Fibroblast of gingiva (primary cell): ENCODE data around the gene UBE4A.

Source experiments
- DNase-seq: peaks from one replicate; pipeline ENCODE4 v3.0.0-alpha.2; 2011; ENCODE audit warnings: low read depth

The UBE4A gene

GRCh38 chr11:118359295-118359958 is at the start of gene UBE4A:
TSS of gene UBE4A (plus strand) at chr11:118359600. CDS start at chr11:118365081, 5,481 bp downstream.
- DNase-seq, result peak; percentile 92

- no peak for DNase-seq
These were observed 49.1 kb upstream of the UBE4A start for GRCh38 chr11:118310271-118310670.

GRCh38 chr11:118310781-118311485 is 48.5 kb upstream of the UBE4A start:
- no peak for DNase-seq

GRCh38 chr11:118311518-118311917 is 47.9 kb upstream of the UBE4A start:
- no peak for DNase-seq

- DNase-seq, result no peak
These were observed 47.1 kb upstream of the UBE4A start for GRCh38 chr11:118312328-118312727.

GRCh38 chr11:118313242-118313641 is 46.2 kb upstream of the UBE4A start:
- no peak for DNase-seq

- no peak for DNase-seq
These were observed 44.4 kb upstream of the UBE4A start for GRCh38 chr11:118314988-118315411.

- no peak for DNase-seq
These were observed 41.3 kb upstream of the UBE4A start for GRCh38 chr11:118318124-118318523.

- DNase-seq, result no peak
These were observed 40.6 kb upstream of the UBE4A start for GRCh38 chr11:118318581-118319336.

GRCh38 chr11:118319337-118319707 is 40.1 kb upstream of the UBE4A start:
- DNase-seq, result no peak

GRCh38 chr11:118320515-118320914 is 38.9 kb upstream of the UBE4A start:
- DNase-seq, result no peak

- DNase-seq, result no peak
These were observed 37.9 kb upstream of the UBE4A start for GRCh38 chr11:118321386-118322082.

- DNase-seq, result no peak
These were observed 36.7 kb upstream of the UBE4A start for GRCh38 chr11:118322721-118323120.

GRCh38 chr11:118325283-118325682 is 34.1 kb upstream of the UBE4A start:
- no peak for DNase-seq

GRCh38 chr11:118328745-118329144 is 30.7 kb upstream of the UBE4A start:
- no peak for DNase-seq

GRCh38 chr11:118334745-118335144 is 24.7 kb upstream of the UBE4A start:
- DNase-seq, result no peak

- DNase-seq, result no peak
These were observed 20.8 kb upstream of the UBE4A start for GRCh38 chr11:118338637-118339061.

- DNase-seq, result no peak
These were observed 20.0 kb upstream of the UBE4A start for GRCh38 chr11:118339281-118339961.

GRCh38 chr11:118340449-118340848 is 19.0 kb upstream of the UBE4A start:
- DNase-seq, result no peak

- no peak for DNase-seq
These were observed 18.1 kb upstream of the UBE4A start for GRCh38 chr11:118341261-118341660.

GRCh38 chr11:118341815-118342489 is 17.4 kb upstream of the UBE4A start:
- DNase-seq, result no peak
